ENCODE results near the gene OR10AD1. TPM values are rescaled to one million over a fixed set of nuclear protein-coding genes. Genes with fewer than 3 reads are reported as not detected.

The OR10AD1 gene
- total RNA-seq, 4 donors from 2014 or later = not detected

DNA sequence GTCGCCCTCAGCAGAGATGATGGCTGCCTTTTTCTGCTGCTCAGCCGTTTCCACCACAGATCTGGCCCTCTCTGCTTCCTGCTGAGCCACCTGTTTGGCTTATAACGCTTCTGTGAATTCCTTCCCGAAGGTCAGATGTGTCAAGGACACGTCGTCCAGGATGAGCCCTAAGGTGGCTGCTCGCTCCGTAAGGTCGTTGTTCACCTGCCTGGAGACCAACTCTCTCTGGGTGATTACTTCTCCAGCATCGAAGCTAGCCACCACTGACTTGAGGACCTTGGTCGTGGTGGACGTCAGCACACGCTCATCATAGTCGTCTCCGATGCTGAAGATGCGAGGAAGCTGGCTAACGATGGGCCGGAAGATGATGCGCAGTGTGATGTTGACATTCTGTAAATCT, 34.1 kb downstream of the OR10AD1 start:
- DNase-seq = no peak
- H3K27me3 ChIP-seq = no peaks in the 10 kb centered on the region
- no peak overlapping the region for H3K27ac ChIP-seq
- no peaks in the 10 kb centered on the region for H3K4me1 ChIP-seq
- no peak overlapping the region for H3K4me3 ChIP-seq
- no peak for TF ChIP-seq POLR2A (IDR thresholded peaks at IDR 0.05)
- TF ChIP-seq, protein P1, sequence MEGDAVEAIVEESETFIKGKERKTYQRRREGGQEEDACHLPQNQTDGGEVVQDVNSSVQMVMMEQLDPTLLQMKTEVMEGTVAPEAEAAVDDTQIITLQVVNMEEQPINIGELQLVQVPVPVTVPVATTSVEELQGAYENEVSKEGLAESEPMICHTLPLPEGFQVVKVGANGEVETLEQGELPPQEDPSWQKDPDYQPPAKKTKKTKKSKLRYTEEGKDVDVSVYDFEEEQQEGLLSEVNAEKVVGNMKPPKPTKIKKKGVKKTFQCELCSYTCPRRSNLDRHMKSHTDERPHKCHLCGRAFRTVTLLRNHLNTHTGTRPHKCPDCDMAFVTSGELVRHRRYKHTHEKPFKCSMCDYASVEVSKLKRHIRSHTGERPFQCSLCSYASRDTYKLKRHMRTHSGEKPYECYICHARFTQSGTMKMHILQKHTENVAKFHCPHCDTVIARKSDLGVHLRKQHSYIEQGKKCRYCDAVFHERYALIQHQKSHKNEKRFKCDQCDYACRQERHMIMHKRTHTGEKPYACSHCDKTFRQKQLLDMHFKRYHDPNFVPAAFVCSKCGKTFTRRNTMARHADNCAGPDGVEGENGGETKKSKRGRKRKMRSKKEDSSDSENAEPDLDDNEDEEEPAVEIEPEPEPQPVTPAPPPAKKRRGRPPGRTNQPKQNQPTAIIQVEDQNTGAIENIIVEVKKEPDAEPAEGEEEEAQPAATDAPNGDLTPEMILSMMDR (IDR thresholded peaks at IDR 0.05) = no peak
- no peaks in the 10 kb centered on the region for H3K9me3 ChIP-seq
- no peaks in the 10 kb centered on the region for H3K36me3 ChIP-seq

- Histone ChIP-seq H3K9me3 (no peaks in the 10 kb centered on the region), H3K36me3 (no peaks in the 10 kb centered on the region), H3K27me3 (no peaks in the 10 kb centered on the region), H3K27ac (no peak overlapping the region), H3K4me3 (no peak overlapping the region), H3K4me1 (no peaks in the 10 kb centered on the region)
- TF ChIP-seq, protein P1 (IDR thresholded peaks at IDR 0.05) = peak; percentile 78 to 94 (median 90)
- TF ChIP-seq POLR2A (IDR thresholded peaks at IDR 0.05) = no peak
- DNase-seq = no peak
Observed at GRCh38 chr12:48165089-48165981, 37.8 kb downstream of the OR10AD1 start.

DNA sequence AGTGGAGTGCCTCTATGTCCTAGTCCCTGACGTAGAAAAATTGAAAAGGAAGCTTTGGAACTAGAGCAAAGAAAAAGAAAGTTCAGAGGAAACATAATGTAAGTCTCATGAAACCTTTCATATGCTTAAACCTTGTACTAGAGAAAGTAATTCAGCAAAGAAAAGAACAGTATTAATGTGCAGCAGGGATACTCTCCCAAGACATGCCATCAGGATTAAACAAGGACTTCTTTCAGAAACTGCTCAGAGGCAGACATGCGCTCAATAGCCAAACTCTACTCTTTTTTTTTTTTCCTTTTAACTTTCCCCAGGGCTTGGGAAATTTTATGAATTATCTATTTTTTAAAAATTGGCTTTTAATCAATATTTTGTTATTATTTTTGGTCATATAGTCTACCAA, 38.6 kb downstream of the OR10AD1 start:
- TF ChIP-seq, protein P1 (IDR thresholded peaks at IDR 0.05) = no peak
- TF ChIP-seq POLR2A (IDR thresholded peaks at IDR 0.05) = no peak
- H3K4me1 ChIP-seq = no peaks in the 10 kb centered on the region

DNA sequence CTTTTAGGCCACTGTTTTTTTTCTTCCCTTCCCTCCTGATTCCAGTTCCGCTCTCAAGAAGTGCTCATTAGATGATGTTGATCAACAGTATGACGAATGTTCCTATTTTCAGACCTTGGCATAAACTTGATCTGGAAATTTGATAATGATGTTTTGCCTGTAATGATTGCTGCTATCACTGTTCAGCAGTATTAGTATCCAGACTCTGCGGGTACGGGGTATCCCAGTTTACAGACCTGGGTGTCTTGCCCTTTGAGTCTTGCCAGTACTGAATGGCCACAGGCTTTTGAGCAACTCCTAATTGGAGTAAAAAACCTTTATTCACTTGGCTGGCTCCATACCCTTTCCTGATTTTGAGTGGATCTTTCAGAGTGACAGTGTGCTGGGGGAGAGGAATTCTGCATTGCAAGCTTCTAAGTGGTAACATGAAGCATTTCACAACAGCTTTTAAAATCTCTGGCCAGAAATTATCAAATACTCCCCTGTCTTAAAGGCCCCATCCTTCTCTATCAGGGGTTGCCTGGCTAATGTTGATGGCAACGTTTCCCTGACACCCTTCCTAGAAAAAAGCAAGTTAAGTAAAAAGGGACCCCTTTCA, 39.8 kb downstream of the OR10AD1 start:
- Histone ChIP-seq H3K4me3 (no peak overlapping the region), H3K9me3 (no peaks in the 10 kb centered on the region), H3K4me1 (no peaks in the 10 kb centered on the region), H3K27me3 (no peaks in the 10 kb centered on the region), H3K36me3 (no peaks in the 10 kb centered on the region), H3K27ac (no peak overlapping the region)
- no peak for TF ChIP-seq POLR2A (IDR thresholded peaks at IDR 0.05)
- TF ChIP-seq, protein P1 (IDR thresholded peaks at IDR 0.05) = no peak
- no peak for DNase-seq

More for the DNA sequence above, 38.6 kb downstream of the OR10AD1 start:
- DNase-seq = no peak
- no peak overlapping the region for H3K4me3 ChIP-seq
- no peak overlapping the region for H3K27ac ChIP-seq
- H3K36me3 ChIP-seq = no peaks in the 10 kb centered on the region
- no peaks in the 10 kb centered on the region for H3K9me3 ChIP-seq
- no peaks in the 10 kb centered on the region for H3K27me3 ChIP-seq

DNA sequence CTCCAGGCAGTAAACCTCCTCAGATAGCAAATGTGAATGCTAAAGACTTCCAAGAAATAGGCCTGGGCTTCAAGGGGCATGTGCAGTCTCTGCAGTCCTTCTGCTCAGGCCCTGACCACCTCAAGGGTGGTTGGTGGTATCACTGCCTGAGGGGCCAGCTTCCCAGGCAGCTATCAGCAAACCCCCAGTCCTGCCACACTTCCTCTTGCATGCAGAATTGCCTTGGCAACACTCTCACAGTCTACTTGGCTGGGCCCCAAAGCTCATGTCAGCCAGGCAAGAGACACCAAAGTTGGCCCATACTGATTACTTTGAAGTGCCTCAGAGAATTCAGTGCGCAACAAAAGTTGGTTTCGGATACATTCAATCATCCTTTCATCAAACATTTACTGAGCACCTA, 42.3 kb downstream of the OR10AD1 start:
- H3K27ac ChIP-seq = no peak overlapping the region
- TF ChIP-seq, protein P1 (IDR thresholded peaks at IDR 0.05) = no peak
- no peak for TF ChIP-seq POLR2A (IDR thresholded peaks at IDR 0.05)
- DNase-seq = no peak

More for the DNA sequence above, 42.3 kb downstream of the OR10AD1 start:
- H3K27me3 ChIP-seq = no peaks in the 10 kb centered on the region
- no peak overlapping the region for H3K4me3 ChIP-seq
- peaks cover 0 to 8% (median 3%) of the 10 kb centered on the region in 4 donors for H3K4me1 ChIP-seq
- no peaks in the 10 kb centered on the region for H3K36me3 ChIP-seq
- no peaks in the 10 kb centered on the region for H3K9me3 ChIP-seq

Data from Peyer's patch (tissue), 4 donors.